ENCODE results near the gene SH3PXD2A. TPM values are rescaled to one million over a fixed set of nuclear protein-coding genes. Genes with fewer than 3 reads are reported as not detected.
A peak's percentile ranks its signal among the peaks of the same experiment; 100 is the strongest.

The SH3PXD2A gene
- total RNA-seq, 2 experiments from 2014 or later, result 6.9 to 7.0 TPM

GRCh38 chr10:103746598-103746997, 108.8 kb downstream of the SH3PXD2A start:
- Mint-ChIP-seq H3K4me1 (ENCODE audit: low read depth) (peaks cover 38% of the 10 kb centered on the region), H3K27ac (peak overlapping the region; percentile 79), H3K4me3 (no peak overlapping the region), H3K36me3 (ENCODE audit: low read depth) (no peaks in the 10 kb centered on the region), H3K27me3 (no peaks in the 10 kb centered on the region), H3K9me3 (no peaks in the 10 kb centered on the region)
- no peak overlapping the region for H3K4me3 ChIP-seq (ENCODE audit: low read length)
- H3K36me3 ChIP-seq (ENCODE audit: insufficient read depth, low read length), result no peaks in the 10 kb centered on the region
- H3K27ac ChIP-seq (ENCODE audit: low read depth in 1 of 2, low read length in 2 of 2), result no peak overlapping the region
- H3K27me3 ChIP-seq (ENCODE audit: control insufficient read depth in 1 of 2, insufficient read depth in 2 of 2, low read length in 2 of 2), result no peaks in the 10 kb centered on the region
- TF ChIP-seq, protein P1, sequence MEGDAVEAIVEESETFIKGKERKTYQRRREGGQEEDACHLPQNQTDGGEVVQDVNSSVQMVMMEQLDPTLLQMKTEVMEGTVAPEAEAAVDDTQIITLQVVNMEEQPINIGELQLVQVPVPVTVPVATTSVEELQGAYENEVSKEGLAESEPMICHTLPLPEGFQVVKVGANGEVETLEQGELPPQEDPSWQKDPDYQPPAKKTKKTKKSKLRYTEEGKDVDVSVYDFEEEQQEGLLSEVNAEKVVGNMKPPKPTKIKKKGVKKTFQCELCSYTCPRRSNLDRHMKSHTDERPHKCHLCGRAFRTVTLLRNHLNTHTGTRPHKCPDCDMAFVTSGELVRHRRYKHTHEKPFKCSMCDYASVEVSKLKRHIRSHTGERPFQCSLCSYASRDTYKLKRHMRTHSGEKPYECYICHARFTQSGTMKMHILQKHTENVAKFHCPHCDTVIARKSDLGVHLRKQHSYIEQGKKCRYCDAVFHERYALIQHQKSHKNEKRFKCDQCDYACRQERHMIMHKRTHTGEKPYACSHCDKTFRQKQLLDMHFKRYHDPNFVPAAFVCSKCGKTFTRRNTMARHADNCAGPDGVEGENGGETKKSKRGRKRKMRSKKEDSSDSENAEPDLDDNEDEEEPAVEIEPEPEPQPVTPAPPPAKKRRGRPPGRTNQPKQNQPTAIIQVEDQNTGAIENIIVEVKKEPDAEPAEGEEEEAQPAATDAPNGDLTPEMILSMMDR (IDR thresholded peaks at IDR 0.05), result no peak
- H3K4me1 ChIP-seq (ENCODE audit: insufficient read depth, low read length), result peaks cover 43% of the 10 kb centered on the region
- peaks cover 0 to 5% of the 10 kb centered on the region in 2 experiments for H3K9me3 ChIP-seq (ENCODE audit: control insufficient read depth in 1 of 2, insufficient read depth in 1 of 2, low read length in 2 of 2)
- intact Hi-C loops (cut with DNase I, micrococcal nuclease), result no loop called here
- POLR2A ChIA-PET, result interaction anchor here (0.8 to 2.6 kb wide), 2 partner anchors 16 to 18 kb away, joined by 3 to 10 read pairs; no protein-coding TSS in a partner anchor
- ATAC-seq (ENCODE audit: poor library complexity), result no peak
- no peak for DNase-seq
- CTCF ChIA-PET, result no interaction called here

DNA sequence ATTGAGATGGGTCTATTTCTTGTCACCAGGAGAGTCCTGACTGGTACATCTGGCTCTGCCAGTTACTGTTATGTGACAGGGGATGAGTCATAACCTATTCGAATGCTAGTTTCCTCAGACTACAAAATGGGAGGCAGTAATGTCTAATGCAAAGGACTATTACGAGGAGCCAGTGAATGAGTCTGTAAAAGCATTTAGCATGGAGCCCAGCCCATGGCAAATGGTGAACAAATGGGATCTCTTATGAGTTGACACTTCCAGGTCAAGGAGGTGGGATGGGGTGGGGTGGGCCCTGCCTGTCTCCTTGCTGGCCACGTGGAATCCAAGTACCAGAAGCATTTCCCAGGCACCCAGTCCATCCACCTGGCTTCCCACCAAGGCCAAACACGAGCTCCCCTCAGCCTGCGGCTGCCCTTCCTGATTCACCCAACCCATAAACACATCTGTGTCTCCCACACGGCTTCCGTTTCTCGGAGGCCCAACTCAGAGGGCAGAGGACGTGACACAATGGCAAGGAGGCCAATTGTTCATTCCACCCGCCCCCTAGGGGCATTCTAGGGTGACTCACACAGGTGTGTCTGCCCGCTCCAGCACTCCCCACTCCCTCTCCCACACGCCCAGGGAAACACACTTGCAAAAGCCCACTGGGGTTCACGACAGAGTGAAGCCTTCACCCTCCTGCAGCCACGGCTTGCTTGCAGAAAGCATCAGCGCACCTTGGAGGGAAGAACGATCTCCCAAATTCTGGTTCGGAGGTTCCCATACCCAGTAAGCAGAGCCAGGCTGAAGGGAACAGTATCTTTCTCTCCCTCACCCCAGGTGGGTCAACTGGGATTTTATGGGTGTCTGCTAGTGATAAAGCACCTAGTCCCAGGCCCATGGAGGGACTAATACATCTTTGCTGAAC, 109.8 kb downstream of the SH3PXD2A start:
- ATAC-seq (ENCODE audit: poor library complexity), result peak; percentile 71
- no peaks in the 10 kb centered on the region for H3K36me3 Mint-ChIP-seq (ENCODE audit: low read depth)
- H3K4me3 ChIP-seq (ENCODE audit: low read length), result no peak overlapping the region

GRCh38 chr10:103742824-103743223, 112.6 kb downstream of the SH3PXD2A start:
- Mint-ChIP-seq H3K4me3 (no peak overlapping the region), H3K27ac (no peak overlapping the region), H3K27me3 (no peaks in the 10 kb centered on the region), H3K4me1 (ENCODE audit: low read depth) (peaks cover 26% of the 10 kb centered on the region), H3K36me3 (ENCODE audit: low read depth) (no peaks in the 10 kb centered on the region), H3K9me3 (no peaks in the 10 kb centered on the region)
- ATAC-seq (ENCODE audit: poor library complexity) (no peak), DNase-seq (no peak)
- Histone ChIP-seq H3K9me3 (ENCODE audit: control insufficient read depth in 1 of 2, insufficient read depth in 1 of 2, low read length in 2 of 2) (no peaks in the 10 kb centered on the region), H3K27me3 (ENCODE audit: control insufficient read depth in 1 of 2, insufficient read depth in 2 of 2, low read length in 2 of 2) (no peaks in the 10 kb centered on the region), H3K4me1 (ENCODE audit: insufficient read depth, low read length) (peaks cover 31% of the 10 kb centered on the region), H3K4me3 (ENCODE audit: low read length) (no peak overlapping the region), H3K36me3 (ENCODE audit: insufficient read depth, low read length) (no peaks in the 10 kb centered on the region), H3K27ac (ENCODE audit: low read depth in 1 of 2, low read length in 2 of 2) (no peak overlapping the region)
- intact Hi-C loops (cut with DNase I, micrococcal nuclease), result loop anchor here in 1 of 2 experiments (5.0 kb wide), 1 partner anchor 49 kb away; no protein-coding TSS in a partner anchor
- ChIA-PET CTCF (no interaction called here), POLR2A (no interaction called here)
- TF ChIP-seq, protein P1 (IDR thresholded peaks at IDR 0.05), result no peak

More for the DNA sequence above, 109.8 kb downstream of the SH3PXD2A start:
- POLR2A ChIA-PET, result interaction anchor here (2.6 kb wide), 1 partner anchor 19 kb away, joined by 10 read pairs; no protein-coding TSS in a partner anchor
- peaks cover 38% of the 10 kb centered on the region for H3K4me1 Mint-ChIP-seq (ENCODE audit: low read depth)
- intact Hi-C loops (cut with DNase I, micrococcal nuclease), result no loop called here
- Histone ChIP-seq H3K27me3 (ENCODE audit: control insufficient read depth in 1 of 2, insufficient read depth in 2 of 2, low read length in 2 of 2) (no peaks in the 10 kb centered on the region), H3K36me3 (ENCODE audit: insufficient read depth, low read length) (no peaks in the 10 kb centered on the region), H3K4me1 (ENCODE audit: insufficient read depth, low read length) (peaks cover 43% of the 10 kb centered on the region), H3K27ac (ENCODE audit: low read depth in 1 of 2, low read length in 2 of 2) (peak overlapping the region in 1 of 2 donors; percentile 31), H3K9me3 (ENCODE audit: control insufficient read depth in 1 of 2, insufficient read depth in 1 of 2, low read length in 2 of 2) (peaks cover 0 to 5% of the 10 kb centered on the region in 2 experiments)
- DNase-seq, result peak in 13 of 14 experiments; percentile 15 to 73 (median 46)
- peak overlapping the region; percentile 78 for H3K27ac Mint-ChIP-seq
- no peaks in the 10 kb centered on the region for H3K9me3 Mint-ChIP-seq
- TF ChIP-seq, protein P1 (IDR thresholded peaks at IDR 0.05), result no peak
- CTCF ChIA-PET, result interaction anchor here (1.0 kb wide), 1 partner anchor 18 kb away, joined by 3 read pairs; no protein-coding TSS in a partner anchor
- no peaks in the 10 kb centered on the region for H3K27me3 Mint-ChIP-seq
- H3K4me3 Mint-ChIP-seq, result peak overlapping the region; percentile 42
